HK-2 (cell line): ENCODE results near the gene ANKS1B.
"Not testable (repeated sequence)": the region's sequence is repeated elsewhere in the genome, so short reads cannot be mapped to it uniquely, and the experiment has no call there.

Experiments used
- DNase-seq: peaks from one replicate; pipeline ENCODE4 v3.0.0-alpha.2; 2018; ENCODE audit not compliant: unreplicated experiment

The ANKS1B gene

DNA sequence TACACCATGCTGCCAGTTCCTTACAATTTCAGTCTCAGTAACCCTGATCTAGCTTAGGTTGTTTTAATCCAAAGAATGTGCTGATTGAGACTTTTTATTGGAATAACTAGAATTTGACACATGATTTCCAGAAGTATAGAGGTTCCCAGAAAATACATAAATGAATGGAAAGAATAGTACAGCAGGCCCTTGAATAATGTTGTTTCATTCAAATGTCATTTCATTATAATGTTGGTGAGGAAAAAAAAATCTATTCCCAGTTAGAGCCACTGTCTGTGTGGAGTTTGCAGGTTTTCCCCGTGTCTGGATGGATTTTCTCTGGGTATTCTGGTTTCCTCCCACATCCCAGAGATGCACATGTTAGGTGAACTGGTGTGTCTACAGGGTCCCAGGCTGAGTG is 610.7 kb downstream of the ANKS1B start:
- DNase-seq: no peak

DNA sequence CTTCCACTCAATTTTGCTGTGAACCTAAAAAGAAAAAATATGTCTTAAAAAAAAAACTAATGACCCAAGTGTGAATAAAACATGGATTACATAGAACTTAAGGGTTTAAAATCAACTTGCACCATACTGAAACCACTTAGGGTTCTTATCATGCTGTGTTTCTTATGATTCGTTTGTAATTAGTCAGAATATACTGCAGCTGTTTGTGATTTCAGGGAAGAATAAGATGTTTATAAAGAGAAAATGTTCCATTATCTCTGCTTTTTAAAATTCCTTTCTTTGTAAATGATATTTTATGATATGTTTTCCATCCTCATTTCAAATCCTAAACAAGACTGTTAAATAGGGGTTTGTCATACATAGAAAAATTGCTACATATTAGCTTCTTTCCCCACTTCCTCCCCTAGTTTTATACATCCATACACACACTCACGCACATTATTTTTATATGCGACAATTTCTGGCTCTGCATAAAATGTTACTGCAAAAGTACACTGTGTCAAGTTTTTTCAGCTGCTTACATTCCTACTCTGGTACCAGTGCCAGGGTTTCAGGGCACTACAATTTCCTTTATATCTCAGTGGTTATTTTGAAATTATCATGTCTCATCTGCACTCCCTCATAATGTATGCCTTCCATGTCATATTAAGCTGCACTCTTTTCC is 612.3 kb downstream of the ANKS1B start:
- no peak for DNase-seq

DNA sequence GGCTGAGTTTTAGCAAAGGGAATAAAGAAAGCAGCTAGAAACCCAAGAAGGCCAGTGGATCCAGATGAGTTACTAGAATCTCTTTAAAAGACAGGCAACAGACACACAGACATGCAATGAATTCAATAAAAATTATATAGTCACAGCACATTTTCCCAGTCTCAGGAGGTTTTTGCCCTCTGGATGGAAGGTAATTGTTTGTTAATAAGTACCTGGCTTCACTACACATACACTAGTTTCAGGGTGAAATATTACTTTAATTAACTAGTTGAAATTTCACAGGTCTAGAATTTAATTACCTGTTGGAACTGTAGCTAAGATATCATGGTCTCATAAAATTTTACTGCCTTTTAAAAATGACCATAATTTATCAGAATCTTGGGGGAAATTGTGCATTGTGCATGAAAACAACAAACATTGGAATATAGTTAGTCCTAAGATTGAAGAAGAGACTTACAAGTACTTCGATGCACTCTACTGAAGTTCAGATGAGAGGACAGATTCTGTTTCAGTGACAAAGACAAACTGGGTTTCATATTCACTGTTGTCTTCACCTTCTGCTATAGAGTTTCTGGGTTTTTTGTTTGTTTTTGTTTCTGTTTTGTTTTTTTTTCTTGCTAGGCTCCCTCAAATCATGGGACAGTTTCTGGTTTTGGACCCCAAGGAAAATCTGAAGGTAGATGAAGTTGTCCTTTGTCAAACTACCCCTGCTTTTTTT is 614.2 kb downstream of the ANKS1B start:
- no peak for DNase-seq

DNA sequence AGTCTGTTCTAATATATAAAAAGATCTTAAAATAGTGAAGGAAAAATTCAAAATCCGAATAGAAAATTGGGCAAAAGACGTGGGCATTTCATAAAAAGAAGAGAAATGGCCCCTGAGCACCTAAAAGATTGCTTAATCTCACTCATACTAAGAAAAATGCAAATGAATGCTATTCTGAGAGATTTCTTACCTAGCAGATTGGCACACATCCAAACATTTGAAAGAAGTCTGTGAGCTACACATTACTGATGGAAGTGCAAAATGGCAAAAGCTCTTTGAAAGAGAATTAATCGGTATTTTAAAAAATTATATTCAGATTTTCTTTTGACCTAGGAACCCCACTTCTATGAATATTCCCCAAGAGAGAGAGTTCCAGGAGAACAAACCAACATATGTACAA is 617.6 kb downstream of the ANKS1B start:
- no peak for DNase-seq

DNA sequence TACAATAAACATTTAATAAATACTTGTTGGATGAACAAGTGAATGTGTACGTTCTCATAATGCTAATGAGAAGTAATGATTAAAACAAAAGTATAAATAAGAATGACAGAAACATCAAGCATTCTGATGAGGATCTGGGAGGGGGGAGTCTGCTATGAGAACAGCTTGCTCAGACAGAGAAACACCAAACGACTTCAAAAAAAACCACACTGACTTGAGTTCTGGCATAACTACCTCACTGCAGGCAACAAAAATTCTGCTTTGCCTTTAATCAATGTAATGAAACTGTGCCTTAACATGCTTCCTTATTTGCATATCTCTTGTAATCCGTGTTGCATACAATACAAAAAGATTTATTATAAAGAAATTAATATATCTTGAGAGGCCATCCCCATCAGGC is 632.5 kb downstream of the ANKS1B start:
- DNase-seq: no peak

DNA sequence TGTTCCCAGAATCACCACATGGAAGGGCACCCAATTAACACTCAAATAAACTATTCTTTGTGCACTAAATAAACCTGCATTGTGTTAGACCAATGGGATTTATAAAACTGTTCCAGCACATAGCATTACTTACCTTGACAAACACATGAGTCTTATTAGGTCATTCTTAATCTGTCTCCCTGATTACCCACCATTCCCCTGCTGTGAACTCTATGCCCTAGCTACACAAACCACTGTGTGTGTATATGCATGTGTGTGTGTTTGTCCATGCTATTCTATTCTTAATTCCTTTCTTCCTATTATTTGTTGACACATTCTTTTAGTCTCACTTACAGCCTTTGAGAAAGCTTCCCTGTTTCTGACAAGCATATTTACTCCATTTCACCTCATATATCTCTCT is 640.8 kb downstream of the ANKS1B start:
- DNase-seq: no peak

DNA sequence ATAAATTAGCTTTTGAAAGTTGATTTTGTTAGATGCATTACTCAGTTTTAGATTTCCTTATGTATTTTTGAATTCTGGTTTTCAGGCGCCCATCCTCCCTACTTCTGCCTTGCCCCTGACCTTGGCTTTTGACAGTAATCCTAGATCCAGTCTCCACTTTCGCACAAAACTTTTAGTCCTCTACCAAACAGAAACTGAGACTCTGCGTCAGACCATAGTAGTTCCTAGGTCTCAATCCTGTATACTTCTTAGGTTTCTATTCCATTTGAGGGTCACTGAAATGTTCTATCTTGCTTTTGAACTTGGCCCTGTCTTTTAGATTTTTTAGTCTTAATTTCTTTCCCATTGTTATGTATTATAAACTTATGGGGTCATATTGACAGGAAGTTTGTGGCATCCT is 645.1 kb downstream of the ANKS1B start:
- no peak for DNase-seq

DNA sequence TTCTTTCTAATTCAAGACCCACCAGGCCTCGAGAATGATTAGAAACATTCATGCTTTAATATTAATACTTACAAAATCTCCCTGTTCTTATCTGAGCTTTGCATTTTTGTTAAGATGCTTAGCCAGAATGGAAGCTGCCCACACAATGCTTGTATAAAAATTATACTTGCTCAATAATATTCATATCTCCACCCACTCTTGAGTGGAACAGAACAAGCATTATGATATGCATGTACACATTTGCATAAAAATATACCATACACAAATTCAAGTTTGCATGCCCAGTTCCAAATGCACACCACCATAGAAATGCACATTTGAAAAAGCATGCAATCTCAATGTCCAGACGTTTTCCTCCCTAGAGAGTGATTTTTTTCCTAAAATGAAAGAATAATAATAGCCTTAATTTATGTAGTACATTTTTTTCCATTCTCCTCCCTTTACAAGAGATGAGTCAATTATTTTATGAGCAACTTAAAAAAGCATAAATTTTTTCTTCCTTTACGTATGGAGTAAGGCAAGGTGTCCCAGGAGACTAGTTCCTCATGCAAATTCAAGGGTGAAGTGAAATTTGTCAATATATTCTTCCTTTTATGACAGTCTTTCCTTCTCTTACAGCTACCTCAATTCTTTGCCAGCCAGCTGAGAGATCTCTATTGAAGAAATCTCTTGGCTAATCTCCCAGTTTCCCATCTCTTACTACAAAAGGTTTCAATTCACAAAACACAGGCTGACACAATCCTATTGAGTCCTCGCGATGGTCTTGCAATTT is 650.3 kb downstream of the ANKS1B start:
- DNase-seq: no peak

DNA sequence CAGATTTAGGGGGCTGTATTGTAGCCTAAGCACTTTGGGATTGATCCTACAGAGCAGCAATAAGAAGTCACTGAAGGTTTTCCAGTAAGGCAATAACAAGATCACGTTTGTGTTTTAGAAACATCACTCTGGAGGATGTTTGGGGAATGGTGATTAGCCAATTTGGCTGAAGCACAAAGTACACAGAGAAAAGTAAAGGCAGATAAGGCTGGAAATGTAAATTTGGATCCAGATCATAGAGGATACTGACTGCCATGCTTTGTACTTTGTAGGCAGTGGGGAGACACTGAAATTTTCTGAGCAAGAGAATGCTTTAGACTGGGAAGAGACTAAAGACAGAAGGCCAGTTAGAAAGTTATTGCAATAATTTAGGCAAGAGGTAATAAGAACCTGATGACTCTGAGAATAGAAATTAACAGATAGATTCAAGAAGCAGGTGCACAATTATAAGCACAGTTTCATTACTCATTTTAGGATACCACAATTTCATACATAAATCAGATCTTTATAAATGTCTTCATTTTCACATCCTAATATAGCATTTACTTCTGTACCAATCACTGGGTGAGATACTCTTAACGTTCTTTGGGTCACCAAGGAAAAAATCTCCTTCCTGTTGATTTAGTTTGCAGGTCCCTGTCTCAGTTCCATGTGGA is 651.7 kb downstream of the ANKS1B start:
- DNase-seq: no peak

DNA sequence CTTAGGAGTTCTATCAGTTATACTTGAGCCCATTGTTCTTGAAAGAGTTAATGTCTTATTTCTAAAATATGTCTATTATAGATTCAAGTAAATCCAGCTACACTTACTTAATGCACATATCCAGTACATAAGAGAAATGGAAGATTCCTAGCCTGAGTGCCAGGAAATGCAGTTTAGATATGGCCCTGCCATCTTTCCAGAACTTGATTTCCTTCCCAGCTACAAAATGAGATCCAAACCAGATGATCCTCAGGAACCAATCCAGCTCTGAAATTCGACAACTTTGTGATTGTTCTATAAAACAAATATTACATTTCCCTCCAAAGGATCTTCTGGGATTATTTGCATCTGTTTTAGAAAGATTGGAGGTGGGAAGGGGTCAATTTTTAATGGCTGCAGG is 654.5 kb downstream of the ANKS1B start:
- no peak for DNase-seq

DNA sequence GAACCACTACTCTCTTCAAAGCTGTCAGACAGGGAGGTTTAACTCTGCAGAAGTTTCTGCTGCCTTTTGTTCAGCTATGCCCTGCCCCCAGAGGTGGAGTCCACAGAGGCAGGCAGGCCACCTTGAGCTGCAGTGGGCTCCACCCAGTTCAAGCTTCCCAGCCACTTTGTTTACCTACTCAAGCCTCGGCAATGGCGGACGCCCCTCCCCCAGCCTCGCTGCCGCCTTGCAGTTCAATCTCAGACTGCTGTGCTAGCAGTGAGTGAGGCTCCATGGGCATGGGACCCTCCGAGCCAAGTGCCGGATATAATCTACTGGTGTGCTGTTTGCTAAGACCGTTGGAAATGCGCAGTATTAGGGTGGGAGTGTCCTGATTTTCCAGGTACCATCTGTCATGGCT is 663.5 kb downstream of the ANKS1B start:
- DNase-seq: not testable (repeated sequence)

DNA sequence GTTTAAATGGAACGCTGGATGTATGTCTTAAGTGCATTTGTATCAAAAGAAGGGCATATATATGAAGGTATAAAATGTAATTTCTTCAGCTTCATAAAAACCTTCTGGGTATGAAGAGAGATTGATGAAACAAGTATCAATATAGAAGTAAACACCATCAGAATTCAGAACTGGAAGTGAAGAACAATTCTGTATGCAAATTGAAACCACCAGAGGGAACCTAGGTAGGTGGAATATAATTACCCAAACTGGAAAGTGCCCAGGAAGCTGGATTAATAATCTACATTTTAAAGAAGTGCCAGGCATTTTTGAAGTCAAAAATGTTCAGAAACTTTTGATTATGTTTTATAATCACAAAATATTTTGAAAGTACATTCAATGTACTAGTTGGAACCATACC is 673.4 kb downstream of the ANKS1B start:
- no peak for DNase-seq

DNA sequence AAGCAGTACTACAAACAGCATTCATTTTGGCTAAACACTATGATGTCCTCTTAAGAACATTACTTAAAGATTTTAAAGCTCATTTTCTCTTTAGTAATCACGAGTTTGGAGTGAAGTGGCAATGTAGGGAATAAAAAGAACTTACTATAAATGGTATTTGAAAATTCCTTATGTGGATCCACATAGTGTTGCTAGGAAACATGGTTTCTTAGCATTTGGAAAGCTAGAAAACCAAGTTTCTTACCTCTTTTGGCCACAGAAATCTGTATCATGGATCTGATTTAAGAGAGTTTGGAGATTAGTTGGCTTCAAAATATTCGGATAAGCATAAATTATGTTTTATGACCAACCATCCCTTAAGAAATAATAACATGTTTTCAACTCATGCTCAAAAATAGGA is 674.9 kb downstream of the ANKS1B start:
- DNase-seq: no peak

DNA sequence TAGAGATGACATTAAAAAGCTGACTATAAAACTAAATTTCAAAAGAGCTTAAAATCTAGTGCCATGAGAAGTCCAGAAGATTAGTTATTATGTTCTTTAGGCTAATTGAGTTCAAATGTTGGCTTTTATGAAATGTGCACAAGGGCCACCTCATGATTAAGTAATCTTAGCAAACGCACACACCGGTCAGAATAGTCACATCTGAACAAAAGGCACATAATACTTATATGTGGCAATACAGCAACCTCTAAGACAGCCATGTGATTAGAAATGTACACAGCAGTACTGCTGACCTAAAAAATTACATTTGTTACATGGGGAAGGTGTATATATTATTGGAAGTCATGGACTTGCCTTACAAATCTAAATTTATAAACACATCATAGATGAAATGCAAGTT is 681.9 kb downstream of the ANKS1B start:
- DNase-seq: no peak

DNA sequence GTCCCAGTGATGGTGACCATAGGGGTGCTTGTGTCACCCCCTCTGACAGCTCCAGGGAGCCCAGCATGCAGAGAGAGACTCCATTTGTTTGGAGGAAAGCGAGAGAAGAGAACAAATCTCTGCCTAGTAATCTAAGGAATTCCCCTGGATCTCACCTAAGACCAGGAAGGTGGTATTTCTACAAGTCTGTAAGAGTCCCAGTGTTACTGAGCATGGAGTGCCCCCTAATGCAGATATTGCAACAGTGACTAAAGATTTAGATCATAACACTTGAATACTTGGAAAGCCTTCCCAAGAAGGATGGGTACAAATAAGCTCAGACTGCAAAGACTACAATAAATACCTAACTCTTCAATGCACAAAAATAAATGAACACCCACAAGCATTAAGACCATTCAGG is 697.6 kb downstream of the ANKS1B start:
- no peak for DNase-seq

DNA sequence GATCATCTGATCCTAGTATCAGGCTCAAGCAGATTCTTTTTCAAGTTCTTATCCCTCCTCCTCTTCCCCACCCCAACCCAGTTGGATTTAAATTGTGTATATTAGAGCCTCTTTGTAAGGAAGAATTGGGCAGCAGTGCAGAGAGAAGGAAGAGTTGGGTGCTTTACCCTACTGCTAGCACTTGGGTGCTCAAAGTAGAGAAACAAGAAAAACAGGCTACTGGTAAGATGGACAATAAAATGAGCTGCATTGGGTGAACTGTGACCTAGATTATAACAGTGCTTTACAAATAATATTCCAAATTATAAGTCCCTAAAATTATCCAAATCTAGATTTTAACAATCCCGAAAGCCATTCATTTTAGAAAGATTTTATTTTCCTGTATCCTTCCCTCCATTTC is 700.6 kb downstream of the ANKS1B start:
- no peak for DNase-seq

DNA sequence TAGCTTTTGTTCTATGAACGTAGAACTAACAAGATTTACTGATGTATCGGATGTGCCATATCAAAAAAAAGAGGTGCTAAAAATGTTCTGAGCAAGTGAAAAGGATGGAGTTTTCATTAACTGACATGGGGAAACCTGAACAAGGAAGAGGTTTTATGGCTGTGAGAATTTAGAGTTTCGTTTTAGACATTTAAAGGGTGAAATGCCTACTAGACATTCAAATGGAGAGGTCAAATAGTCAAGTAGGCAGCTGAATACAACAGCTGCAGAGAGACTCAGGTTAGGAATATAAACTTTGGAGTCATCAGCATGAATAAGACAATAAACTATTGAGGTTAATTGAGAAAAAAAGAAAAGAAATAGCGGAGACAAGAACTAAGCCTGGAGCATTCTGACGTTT is 702.1 kb downstream of the ANKS1B start:
- no peak for DNase-seq

DNA sequence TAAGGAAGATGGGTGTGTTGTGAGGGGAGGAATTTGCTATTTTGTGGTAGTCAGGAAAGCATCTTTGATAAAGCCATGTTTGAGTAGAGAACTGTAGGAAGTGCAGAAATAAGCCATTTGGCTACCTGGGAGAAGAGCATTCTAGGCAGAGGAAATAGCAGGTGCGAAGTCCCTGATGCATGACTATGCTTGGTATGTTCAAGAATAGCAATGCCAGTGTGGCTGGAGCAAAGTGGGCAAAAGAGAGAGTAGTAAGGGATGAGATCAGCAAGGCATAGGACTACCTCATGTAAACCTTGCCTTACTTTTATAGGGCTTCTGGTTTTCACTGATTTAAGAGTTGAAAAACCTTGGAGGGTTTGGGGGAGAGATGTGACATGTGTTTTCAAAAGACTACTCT is 702.6 kb downstream of the ANKS1B start:
- no peak for DNase-seq

DNA sequence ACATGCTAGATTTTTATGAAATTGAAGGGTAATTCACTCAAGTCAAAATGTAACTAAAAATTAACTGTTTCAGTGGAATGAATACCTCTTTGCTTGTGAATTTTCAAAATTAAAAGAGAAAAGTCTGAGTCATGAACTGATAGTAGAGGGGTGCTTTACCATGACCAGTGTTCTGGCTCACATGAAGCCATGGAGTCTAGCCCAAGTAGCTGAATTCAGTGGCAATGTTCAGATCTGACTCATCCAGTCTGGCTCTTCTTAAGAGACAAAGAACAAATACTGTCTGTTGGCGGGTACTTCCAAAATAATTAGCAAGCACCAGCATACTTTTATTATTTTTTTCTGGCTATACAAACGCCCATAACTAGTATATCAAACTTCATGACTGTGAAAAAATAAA is 703.5 kb downstream of the ANKS1B start:
- DNase-seq: no peak

DNA sequence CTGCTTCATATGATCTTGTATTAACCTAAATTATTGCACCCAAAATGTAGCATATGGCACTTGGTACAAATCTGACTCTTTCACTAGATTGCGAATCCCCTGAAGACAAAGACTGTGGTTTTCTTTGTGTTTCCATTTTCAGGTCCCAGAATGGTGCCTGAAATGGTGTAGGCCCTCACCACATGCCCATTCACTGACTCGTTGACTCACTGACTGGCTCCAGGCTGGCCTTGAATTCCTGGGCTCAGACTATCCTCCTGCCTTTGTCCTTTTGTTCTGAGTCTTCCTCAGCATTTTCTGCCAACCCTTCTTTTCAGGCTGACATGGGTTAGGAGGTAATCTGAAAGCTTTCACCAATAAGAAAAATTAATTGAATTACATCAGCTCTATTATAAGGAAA is 705.8 kb downstream of the ANKS1B start:
- no peak for DNase-seq

DNA sequence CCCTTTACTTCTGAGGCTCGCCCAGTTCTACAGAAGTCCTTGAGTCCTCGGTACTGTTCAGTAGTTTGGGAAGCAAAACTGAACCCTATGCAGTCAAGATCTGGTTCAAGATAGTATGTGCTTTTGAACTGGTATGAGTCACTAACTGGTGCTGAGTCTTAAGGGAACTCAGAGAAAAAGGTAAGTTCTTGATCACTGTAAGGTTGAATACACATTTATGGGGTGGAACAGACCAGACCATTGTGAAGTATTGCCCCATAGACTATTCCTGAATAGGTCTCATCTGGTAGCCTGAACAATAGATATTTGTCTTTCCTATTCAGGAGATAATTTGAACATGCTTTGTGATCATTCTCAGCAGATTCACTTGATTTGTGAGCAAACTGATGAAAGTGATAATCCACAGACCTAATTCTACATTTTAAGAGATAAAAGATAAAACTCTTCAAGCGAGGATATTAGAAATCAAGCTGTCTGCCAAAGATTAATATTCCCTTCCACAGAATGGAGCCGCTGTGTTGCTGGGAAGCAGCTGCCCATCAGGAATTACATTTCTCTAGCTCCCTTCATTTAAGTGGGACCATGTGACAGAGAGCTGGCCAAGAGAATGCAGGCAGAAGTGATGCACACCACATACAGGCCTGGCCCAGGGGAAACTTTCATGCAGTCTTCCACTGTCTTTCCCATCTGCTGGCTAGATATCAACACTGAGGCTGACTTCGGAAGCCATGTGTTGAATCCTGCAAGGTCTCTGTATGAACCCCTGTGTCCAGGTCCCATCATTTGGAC is 707.0 kb downstream of the ANKS1B start:
- no peak for DNase-seq

DNA sequence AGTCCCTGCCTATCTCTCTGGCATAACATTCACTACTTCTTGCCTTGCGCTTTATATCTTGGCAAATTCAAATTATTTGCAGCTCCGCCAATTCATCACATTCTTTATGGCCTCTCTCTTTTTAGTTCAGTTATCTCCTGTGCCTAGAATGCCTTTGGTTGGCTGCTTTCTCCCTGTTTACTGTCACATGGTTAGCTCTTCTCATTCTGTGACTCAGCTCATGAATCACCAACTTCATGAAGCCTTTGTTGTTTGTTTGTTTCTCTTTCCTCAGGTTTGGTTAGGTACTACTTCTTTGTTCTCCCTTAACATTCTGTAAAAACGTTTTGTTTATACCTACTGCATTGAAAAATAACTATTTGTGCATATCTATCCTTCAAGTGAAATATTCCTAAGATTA is 713.7 kb downstream of the ANKS1B start:
- no peak for DNase-seq
